Astrocyte (in vitro differentiated cells and primary cell): ENCODE data around the gene SEC11A. TPM values are rescaled to one million over a fixed set of nuclear protein-coding genes. Genes with fewer than 3 reads are reported as not detected.

Source experiments
- DNase-seq: peaks from one replicate; pipeline ENCODE4 v3.0.0-alpha.2; 2010; ENCODE audit warnings: low read depth
- FAIRE-seq: peaks from 2 replicates; lab custom pipeline; 2011; peaks lifted over from hg19 to GRCh38; lab: Jason Lieb, UNC
- H2AFZ ChIP-seq: 2 replicates; pipeline ENCODE4 v1.6.0; 2012; ENCODE audit warnings: low read depth, low read length, inconsistent platforms
- H3K27ac ChIP-seq: 2 replicates; pipeline ENCODE4 v1.5.1; 2011; ENCODE audit warnings: low read depth, low read length, inconsistent platforms
- H3K27me3 ChIP-seq: 2 replicates; pipeline ENCODE4 v1.6.0; 2011; ENCODE audit warnings: low read length, inconsistent platforms; ENCODE audit not compliant: insufficient read depth
- H3K36me3 ChIP-seq: 2 replicates; pipeline ENCODE4 v1.5.1; 2011; ENCODE audit warnings: low read length, inconsistent platforms; ENCODE audit not compliant: insufficient read depth
- H3K4me1 ChIP-seq: 2 replicates; pipeline ENCODE4 v1.5.1; 2011; ENCODE audit warnings: low read length, inconsistent platforms; ENCODE audit not compliant: insufficient read depth
- H3K4me2 ChIP-seq: 2 replicates; pipeline ENCODE4 v1.6.0; 2012; ENCODE audit warnings: low read length, inconsistent platforms
- H3K4me3 ChIP-seq: 2 replicates; pipeline ENCODE4 v1.5.1; 2011; ENCODE audit warnings: low read depth, mild to moderate bottlenecking, low read length, inconsistent platforms; ENCODE audit not compliant: insufficient read depth
- H3K79me2 ChIP-seq: 2 replicates; pipeline ENCODE4 v1.6.0; 2012; ENCODE audit warnings: mild to moderate bottlenecking, low read length, inconsistent platforms; ENCODE audit not compliant: insufficient read depth
- H3K9ac ChIP-seq: 2 replicates; pipeline ENCODE4 v1.6.0; 2012; ENCODE audit warnings: mild to moderate bottlenecking, low read length, inconsistent platforms
- H3K9me3 ChIP-seq: 2 replicates; pipeline ENCODE4 v1.5.1; 2012; ENCODE audit warnings: low read depth, mild to moderate bottlenecking, low read length, inconsistent platforms; ENCODE audit not compliant: insufficient read depth
- H4K20me1 ChIP-seq: 2 replicates; pipeline ENCODE4 v1.6.0; 2012; ENCODE audit warnings: low read length, inconsistent platforms; ENCODE audit not compliant: insufficient read depth
- H3K27ac Mint-ChIP-seq: one replicate; pipeline ENCODE4 v1.8.0; 2021; ENCODE audit warnings: mild to moderate bottlenecking, mixed read lengths; ENCODE audit not compliant: unreplicated experiment
- H3K27me3 Mint-ChIP-seq: one replicate; pipeline ENCODE4 v1.8.0; 2021; ENCODE audit warnings: low read depth, mixed read lengths; ENCODE audit not compliant: unreplicated experiment
- H3K36me3 Mint-ChIP-seq: one replicate; pipeline ENCODE4 v1.8.0; 2021; ENCODE audit warnings: low read depth, mixed read lengths; ENCODE audit not compliant: unreplicated experiment
- H3K4me1 Mint-ChIP-seq: one replicate; pipeline ENCODE4 v1.8.0; 2021; ENCODE audit warnings: low read depth, mixed read lengths; ENCODE audit not compliant: unreplicated experiment
- H3K4me3 Mint-ChIP-seq: one replicate; pipeline ENCODE4 v1.8.0; 2021; ENCODE audit warnings: mild to moderate bottlenecking, moderate library complexity, mixed read lengths; ENCODE audit not compliant: unreplicated experiment
- H3K9me3 Mint-ChIP-seq: one replicate; pipeline ENCODE4 v1.8.0; 2021; ENCODE audit warnings: mild to moderate bottlenecking, mixed read lengths; ENCODE audit not compliant: unreplicated experiment
- CTCF ChIP-seq: IDR thresholded peaks from 2 replicates; pipeline ENCODE4 v1.5.1; 2011; ENCODE audit warnings: low read depth, mild to moderate bottlenecking, inconsistent platforms, low read length, moderate library complexity; ENCODE audit not compliant: insufficient read depth
- EZH2 ChIP-seq: IDR thresholded peaks from 2 replicates; pipeline ENCODE4 v1.6.1; 2012; ENCODE audit warnings: mild to moderate bottlenecking, low read length, inconsistent platforms; ENCODE audit not compliant: insufficient read depth
- total RNA-seq: library from RNA; stranded (reverse); gene quantifications from 2 replicates; pipeline ENCODE4 v1.2.1, GENCODE V29; 2021

The SEC11A gene
- total RNA-seq, 1 donor from 2014 or later, result 198 TPM

- DNase-seq (no peak), FAIRE-seq (no peak)
- Mint-ChIP-seq H3K4me1 (peaks cover 8% of the 10 kb centered on the region), H3K27me3 (peaks cover 3% of the 10 kb centered on the region), H3K4me3 (peak overlapping the region; percentile 54), H3K9me3 (peaks cover 3% of the 10 kb centered on the region), H3K27ac (no peak overlapping the region), H3K36me3 (peaks cover 11% of the 10 kb centered on the region)
- Histone ChIP-seq H3K27me3 (no peaks in the 10 kb centered on the region), H3K9ac (peak overlapping the region; percentile 79), H3K4me1 (peaks cover 17% of the 10 kb centered on the region), H2AFZ (no peak overlapping the region), H3K27ac (no peak overlapping the region), H3K9me3 (no peaks in the 10 kb centered on the region), H3K36me3 (peaks cover 4% of the 10 kb centered on the region), H3K4me3 (peak overlapping the region; percentile 60), H4K20me1 (peaks cover 2% of the 10 kb centered on the region), H3K4me2 (peak overlapping the region; percentile 88), H3K79me2 (peaks cover 2% of the 10 kb centered on the region)
- TF ChIP-seq EZH2 (no peak), CTCF (no peak)
These were observed 57.0 kb downstream of the SEC11A start for GRCh38 chr15:84658788-84659411.

GRCh38 chr15:84658080-84658787 lies 57.7 kb downstream of the SEC11A start, which contains the start of gene NMB:
TSS of gene NMB (minus strand) at chr15:84658199. CDS start at chr15:84658152, 47 bp downstream.
- FAIRE-seq (no peak), DNase-seq (peak; percentile 50)
- Mint-ChIP-seq H3K36me3 (peaks cover 11% of the 10 kb centered on the region), H3K27me3 (peaks cover 3% of the 10 kb centered on the region), H3K9me3 (peaks cover 3% of the 10 kb centered on the region), H3K4me3 (peak within 1 kb of the TSS; percentile 75), H3K4me1 (peaks cover 11% of the 10 kb centered on the region), H3K27ac (peak within 1 kb of the TSS; percentile 58)
- peaks cover 2% of the 10 kb centered on the region for H4K20me1 ChIP-seq
- peak within 1 kb of the TSS; percentile 60 for H3K4me3 ChIP-seq
- peak within 1 kb of the TSS; percentile 58 for H2AFZ ChIP-seq
- peak within 1 kb of the TSS; percentile 88 for H3K4me2 ChIP-seq
- peaks cover 4% of the 10 kb centered on the region for H3K36me3 ChIP-seq
- TF ChIP-seq CTCF, result no peak
- no peak for TF ChIP-seq EZH2
- no peaks in the 10 kb centered on the region for H3K9me3 ChIP-seq
- peaks cover 8% of the 10 kb centered on the region for H3K79me2 ChIP-seq
- H3K9ac ChIP-seq, result peak within 1 kb of the TSS; percentile 79
- peaks cover 21% of the 10 kb centered on the region for H3K4me1 ChIP-seq
- peak within 1 kb of the TSS; percentile 50 for H3K27ac ChIP-seq
- H3K27me3 ChIP-seq, result no peaks in the 10 kb centered on the region

GRCh38 chr15:84657748-84658079 lies 58.2 kb downstream of the SEC11A start:
- H3K4me3 ChIP-seq, result peak overlapping the region; percentile 60
- no peak for TF ChIP-seq CTCF
- no peak for TF ChIP-seq EZH2
- no peaks in the 10 kb centered on the region for H3K36me3 ChIP-seq
- no peak overlapping the region for H3K27ac Mint-ChIP-seq
- peaks cover 11% of the 10 kb centered on the region for H3K36me3 Mint-ChIP-seq
- H3K9me3 Mint-ChIP-seq, result peaks cover 3% of the 10 kb centered on the region
- peaks cover 12% of the 10 kb centered on the region for H3K4me1 Mint-ChIP-seq
- no peaks in the 10 kb centered on the region for H3K27me3 ChIP-seq
- DNase-seq (no peak), FAIRE-seq (no peak)
- H3K9ac ChIP-seq, result peak overlapping the region; percentile 79
- peaks cover 14% of the 10 kb centered on the region for H3K79me2 ChIP-seq
- H2AFZ ChIP-seq, result peak overlapping the region; percentile 58
- H3K4me3 Mint-ChIP-seq, result peak overlapping the region; percentile 75
- H3K9me3 ChIP-seq, result no peaks in the 10 kb centered on the region
- peaks cover 25% of the 10 kb centered on the region for H3K4me1 ChIP-seq
- H4K20me1 ChIP-seq, result peaks cover 2% of the 10 kb centered on the region
- peak overlapping the region; percentile 88 for H3K4me2 ChIP-seq
- H3K27me3 Mint-ChIP-seq, result peaks cover 3% of the 10 kb centered on the region
- peak overlapping the region; percentile 31 for H3K27ac ChIP-seq
